ENCODE data around the gene KRT9. TPM values are rescaled to one million over a fixed set of nuclear protein-coding genes. Genes with fewer than 3 reads are reported as not detected.
A peak's percentile ranks its signal among the peaks of the same experiment; 100 is the strongest.

The KRT9 gene
- total RNA-seq, 3 donors from 2014 or later = not detected

GRCh38 chr17:41551365-41551764 is 20.5 kb downstream of the KRT9 start:
- ATAC-seq = no peak
- Histone ChIP-seq H3K4me1 (ENCODE audit: low read depth) (peaks cover 30% of the 10 kb centered on the region), H3K9me3 (no peaks in the 10 kb centered on the region), H3K36me3 (ENCODE audit: low read depth) (no peaks in the 10 kb centered on the region), H3K4me3 (no peak overlapping the region)
- no peak for DNase-seq
- intact Hi-C loops (cut with DNase I, micrococcal nuclease) = loop anchor here in 1 of 2 donors (10.0 kb wide), 1 partner anchor 93 kb away; no protein-coding TSS in a partner anchor
- TF ChIP-seq, protein P1, sequence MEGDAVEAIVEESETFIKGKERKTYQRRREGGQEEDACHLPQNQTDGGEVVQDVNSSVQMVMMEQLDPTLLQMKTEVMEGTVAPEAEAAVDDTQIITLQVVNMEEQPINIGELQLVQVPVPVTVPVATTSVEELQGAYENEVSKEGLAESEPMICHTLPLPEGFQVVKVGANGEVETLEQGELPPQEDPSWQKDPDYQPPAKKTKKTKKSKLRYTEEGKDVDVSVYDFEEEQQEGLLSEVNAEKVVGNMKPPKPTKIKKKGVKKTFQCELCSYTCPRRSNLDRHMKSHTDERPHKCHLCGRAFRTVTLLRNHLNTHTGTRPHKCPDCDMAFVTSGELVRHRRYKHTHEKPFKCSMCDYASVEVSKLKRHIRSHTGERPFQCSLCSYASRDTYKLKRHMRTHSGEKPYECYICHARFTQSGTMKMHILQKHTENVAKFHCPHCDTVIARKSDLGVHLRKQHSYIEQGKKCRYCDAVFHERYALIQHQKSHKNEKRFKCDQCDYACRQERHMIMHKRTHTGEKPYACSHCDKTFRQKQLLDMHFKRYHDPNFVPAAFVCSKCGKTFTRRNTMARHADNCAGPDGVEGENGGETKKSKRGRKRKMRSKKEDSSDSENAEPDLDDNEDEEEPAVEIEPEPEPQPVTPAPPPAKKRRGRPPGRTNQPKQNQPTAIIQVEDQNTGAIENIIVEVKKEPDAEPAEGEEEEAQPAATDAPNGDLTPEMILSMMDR (IDR thresholded peaks at IDR 0.05) = no peak

DNA sequence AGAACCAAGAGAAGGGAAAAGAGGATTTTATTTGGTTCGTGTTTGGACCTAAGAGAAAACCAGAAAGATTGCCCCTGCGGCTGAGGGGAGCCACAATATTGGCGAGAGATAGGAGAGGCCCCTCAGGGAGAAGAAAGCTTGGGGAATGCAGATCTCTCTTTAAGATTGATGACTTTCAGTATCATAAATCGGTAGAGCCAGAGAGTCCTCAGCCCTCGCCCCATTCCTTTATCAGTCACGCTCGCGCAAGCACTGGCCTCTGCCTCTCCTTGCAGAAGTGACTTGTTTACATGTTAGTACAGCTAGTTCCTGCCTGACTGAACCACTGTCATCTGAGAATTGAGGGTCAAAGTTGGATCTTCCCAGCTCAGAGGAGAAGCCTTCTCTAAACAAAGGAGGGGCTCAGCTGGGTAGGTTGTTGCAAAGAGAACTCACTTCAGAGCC is 22.2 kb downstream of the KRT9 start:
- peak; percentile 58 for ATAC-seq
- DNase-seq = peak; percentile 69 to 73 (median 72)
- intact Hi-C loops (cut with DNase I, micrococcal nuclease) = loop anchor here (5.0 to 10.0 kb wide), 5 partner anchors 85 to 645 kb away; no protein-coding TSS in a partner anchor
- H3K4me3 ChIP-seq = no peak overlapping the region
- H3K9me3 ChIP-seq = no peaks in the 10 kb centered on the region
- H3K36me3 ChIP-seq (ENCODE audit: low read depth) = no peaks in the 10 kb centered on the region
- TF ChIP-seq, protein P1 (IDR thresholded peaks at IDR 0.05) = no peak
- H3K4me1 ChIP-seq (ENCODE audit: low read depth) = peaks cover 28% of the 10 kb centered on the region

DNA sequence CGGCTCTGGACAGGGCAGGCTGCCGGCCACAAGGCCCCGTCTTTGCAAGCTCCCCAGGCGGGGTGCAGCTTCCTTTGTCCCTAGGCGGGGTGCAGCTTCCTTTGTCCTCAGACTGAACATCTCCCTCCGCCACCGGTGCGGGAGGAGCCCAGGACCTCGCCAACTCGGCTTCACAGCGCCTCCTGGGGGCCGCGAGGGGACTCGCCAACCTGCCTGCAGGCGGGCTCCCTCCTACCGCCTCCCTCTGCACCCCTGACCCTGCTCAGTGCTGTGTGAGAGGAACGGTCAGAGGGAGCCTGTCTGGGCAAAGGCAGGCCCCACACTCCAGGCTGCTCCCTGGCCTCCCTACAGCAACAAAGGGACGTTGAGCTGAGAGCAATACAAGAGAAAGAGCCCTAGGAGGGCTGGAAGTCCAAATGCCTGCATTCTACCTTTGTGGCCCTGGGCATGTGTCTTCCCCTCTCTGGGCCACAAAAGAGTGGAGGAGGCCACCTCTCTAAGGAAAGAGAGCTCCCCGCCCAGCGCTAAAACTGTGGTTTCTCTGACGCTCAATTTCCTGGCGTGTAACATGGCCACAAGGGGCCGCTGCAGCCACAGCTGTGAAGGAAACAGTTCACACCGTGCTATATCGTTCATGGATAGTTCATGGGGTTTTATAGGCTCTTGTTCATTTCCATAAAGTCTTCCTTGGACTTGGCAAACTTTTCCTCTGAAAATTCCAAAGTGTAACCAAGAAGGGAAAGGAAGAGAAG is 22.8 kb downstream of the KRT9 start:
- Histone ChIP-seq H3K4me3 (no peak overlapping the region), H3K36me3 (ENCODE audit: low read depth) (no peaks in the 10 kb centered on the region), H3K9me3 (no peaks in the 10 kb centered on the region), H3K4me1 (ENCODE audit: low read depth) (peaks cover 31% of the 10 kb centered on the region)
- intact Hi-C loops (cut with DNase I, micrococcal nuclease) = loop anchor here (5.0 to 10.0 kb wide), 4 partner anchors 86 to 644 kb away; no protein-coding TSS in a partner anchor
- TF ChIP-seq, protein P1 (IDR thresholded peaks at IDR 0.05) = peak; percentile 55
- DNase-seq (peak; percentile 90 to 95 (median 93)), ATAC-seq (peak; percentile 80)

- Histone ChIP-seq H3K9me3 (no peaks in the 10 kb centered on the region), H3K36me3 (ENCODE audit: low read depth) (no peaks in the 10 kb centered on the region), H3K4me3 (no peak overlapping the region), H3K4me1 (ENCODE audit: low read depth) (peaks cover 31% of the 10 kb centered on the region)
- TF ChIP-seq, protein P1 (IDR thresholded peaks at IDR 0.05) = no peak
- intact Hi-C loops (cut with DNase I, micrococcal nuclease) = loop anchor here (5.0 to 10.0 kb wide), 4 partner anchors 87 to 643 kb away; no protein-coding TSS in a partner anchor
- DNase-seq = peak; percentile 59 to 86 (median 81)
- peak; percentile 73 for ATAC-seq
Measured at GRCh38 chr17:41547921-41548843, 23.7 kb downstream of the KRT9 start.

DNA sequence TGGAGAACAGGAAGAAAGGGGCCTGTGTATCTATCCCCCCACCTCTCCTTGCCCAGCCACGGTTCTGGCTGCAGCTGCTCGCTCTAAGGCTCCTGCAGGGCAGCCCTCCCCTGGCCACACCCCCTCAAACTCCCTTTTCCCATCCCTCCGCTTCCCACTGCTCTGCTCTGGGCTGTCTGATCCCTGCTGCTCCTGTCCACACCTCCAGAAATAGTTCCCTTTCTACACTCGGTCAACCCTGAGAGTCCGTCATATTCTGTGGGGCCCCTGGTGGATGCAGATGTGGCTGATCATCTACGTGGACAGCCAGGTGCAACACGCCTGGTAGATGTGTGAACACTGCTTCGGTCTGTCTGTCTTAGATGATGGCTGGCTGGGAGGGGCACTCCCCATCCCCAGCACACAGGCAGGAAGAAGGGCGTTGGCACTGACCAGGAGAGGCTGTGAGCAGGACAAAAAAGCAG is 24.4 kb downstream of the KRT9 start:
- Histone ChIP-seq H3K9me3 (no peaks in the 10 kb centered on the region), H3K4me1 (ENCODE audit: low read depth) (peaks cover 37% of the 10 kb centered on the region), H3K36me3 (ENCODE audit: low read depth) (no peaks in the 10 kb centered on the region), H3K4me3 (no peak overlapping the region)
- intact Hi-C loops (cut with DNase I, micrococcal nuclease) = loop anchor here (5.0 to 10.0 kb wide), 4 partner anchors 87 to 643 kb away; no protein-coding TSS in a partner anchor
- peak; percentile 29 for ATAC-seq
- DNase-seq = peak in 1 of 3 donors; percentile 34
- TF ChIP-seq, protein P1 (IDR thresholded peaks at IDR 0.05) = no peak
